ENCODE data around the gene TMED3. TPM values are rescaled to one million over a fixed set of nuclear protein-coding genes. Genes with fewer than 3 reads are reported as not detected.

TMED3 gene
- total and polyA plus RNA-seq, 2 donors (not counting 1 experiment from before 2014, with no cell fraction given): 20.7 to 32.5 TPM

GRCh38 chr15:79311901-79312553 is 1.1 kb downstream of the TMED3 start:
- no peaks in the 10 kb centered on the region for H3K9me3 ChIP-seq (ENCODE audit: control extremely low read depth in 1 of 3, control insufficient read depth in 2 of 3, insufficient read depth in 1 of 3, low read length in 2 of 3)
- peaks cover 5 to 36% of the 10 kb centered on the region in 2 experiments for H3K36me3 ChIP-seq (replicated peaks in 1 of 2; ENCODE audit: control extremely low read depth in 1 of 2, control insufficient read depth in 1 of 2, extremely low read depth in 1 of 2, insufficient read depth in 2 of 2, low read length in 1 of 2)
- DNase-seq (no peak), ATAC-seq (ENCODE audit: low read depth) (no peak)
- no peak overlapping the region for H3K27ac ChIP-seq (ENCODE audit: low read length in 2 of 2)
- H3K9ac ChIP-seq (ENCODE audit: low read length): peak overlapping the region; percentile 95
- Mint-ChIP-seq H3K4me3 (peak overlapping the region; percentile 92), H3K9me3 (ENCODE audit: insufficient read depth) (no peaks in the 10 kb centered on the region), H3K27me3 (peaks cover 7% of the 10 kb centered on the region), H3K27ac (peak overlapping the region; percentile 37), H3K4me1 (peaks cover 27% of the 10 kb centered on the region)
- ChIA-PET POLR2A (no interaction called here), CTCF (interaction anchor here (1.3 kb wide), 1 partner anchor 12 kb away, joined by 4 read pairs; no protein-coding TSS in a partner anchor)
- peaks cover 14 to 22% of the 10 kb centered on the region in 2 donors for H3K4me1 ChIP-seq (ENCODE audit: control insufficient read depth in 2 of 2, insufficient read depth in 2 of 2, low read length in 2 of 2)
- peaks cover 0 to 6% (median 0%) of the 10 kb centered on the region in 4 experiments for H3K27me3 ChIP-seq (replicated peaks in 1 of 4; ENCODE audit: control extremely low read depth in 1 of 4, control insufficient read depth in 3 of 4, insufficient read depth in 4 of 4, low read length in 3 of 4)
- H4K20me1 ChIP-seq (ENCODE audit: control insufficient read depth, insufficient read depth, low read length, poor library complexity, severe bottlenecking): no peaks in the 10 kb centered on the region
- 52% methylated on average over 8 of the region's 8 CpGs for WGBS (ENCODE audit: insufficient coverage)
- H3K4me2 ChIP-seq (replicated peaks; ENCODE audit: low read depth, low read length, poor library complexity, severe bottlenecking): peak overlapping the region; percentile 95
- H3K4me3 ChIP-seq (ENCODE audit: control extremely low read depth in 1 of 5, extremely low read depth in 1 of 5, insufficient read depth in 1 of 5, low read depth in 2 of 5, low read length in 4 of 5): peak overlapping the region; percentile 65 to 93 (median 85)
- peaks cover 33% of the 10 kb centered on the region for H3K79me2 ChIP-seq (ENCODE audit: control insufficient read depth, insufficient read depth, low read length)
- TF ChIP-seq CTCF (IDR thresholded peaks at IDR 0.05) (no peak), EZH2 (IDR thresholded peaks at IDR 0.05; ENCODE audit: borderline replicate concordance, insufficient read depth, low read depth, low read length, poor library complexity, severe bottlenecking) (no peak)
- intact Hi-C loops (cut with micrococcal nuclease): loop anchor here (2.0 to 10.0 kb wide), 2 partner anchors 437 to 841 kb away; partner anchors contain the start of genes FAH and MORF4L1
- H2AFZ ChIP-seq (ENCODE audit: insufficient read depth, low read depth, low read length, poor library complexity, severe bottlenecking): peak overlapping the region; percentile 92

- no peak for TF ChIP-seq CTCF (IDR thresholded peaks at IDR 0.05)
- TF ChIP-seq EZH2 (IDR thresholded peaks at IDR 0.05; ENCODE audit: borderline replicate concordance, insufficient read depth, low read depth, low read length, poor library complexity, severe bottlenecking): no peak
- Mint-ChIP-seq H3K4me3 (peak overlapping the region; percentile 7), H3K4me1 (peaks cover 27% of the 10 kb centered on the region), H3K27ac (no peak overlapping the region), H3K27me3 (no peaks in the 10 kb centered on the region), H3K9me3 (ENCODE audit: insufficient read depth) (no peaks in the 10 kb centered on the region)
- no peak overlapping the region for H3K4me2 ChIP-seq (replicated peaks; ENCODE audit: low read depth, low read length, poor library complexity, severe bottlenecking)
- DNase-seq (no peak), ATAC-seq (ENCODE audit: low read depth) (no peak)
- H3K4me1 ChIP-seq (ENCODE audit: control insufficient read depth in 2 of 2, insufficient read depth in 2 of 2, low read length in 2 of 2): peaks cover 14 to 22% of the 10 kb centered on the region in 2 donors
- H2AFZ ChIP-seq (ENCODE audit: insufficient read depth, low read depth, low read length, poor library complexity, severe bottlenecking): no peak overlapping the region
- intact Hi-C loops (cut with micrococcal nuclease): loop anchor here (10.0 kb wide), 1 partner anchor 439 kb away; the partner anchor contains the start of gene MORF4L1
- H3K4me3 ChIP-seq (ENCODE audit: control extremely low read depth in 1 of 5, extremely low read depth in 1 of 5, insufficient read depth in 1 of 5, low read depth in 2 of 5, low read length in 4 of 5): no peak overlapping the region
- POLR2A ChIA-PET: no interaction called here
- H3K9me3 ChIP-seq (ENCODE audit: control extremely low read depth in 1 of 3, control insufficient read depth in 2 of 3, insufficient read depth in 1 of 3, low read length in 2 of 3): no peaks in the 10 kb centered on the region
- H4K20me1 ChIP-seq (ENCODE audit: control insufficient read depth, insufficient read depth, low read length, poor library complexity, severe bottlenecking): peaks cover 3% of the 10 kb centered on the region
- WGBS (ENCODE audit: insufficient coverage): no CpG with 5 or more reads among the region's 1 CpG
- no peak overlapping the region for H3K9ac ChIP-seq (ENCODE audit: low read length)
- H3K79me2 ChIP-seq (ENCODE audit: control insufficient read depth, insufficient read depth, low read length): peaks cover 33% of the 10 kb centered on the region
- no peaks in the 10 kb centered on the region for H3K27me3 ChIP-seq (replicated peaks in 1 of 4; ENCODE audit: control extremely low read depth in 1 of 4, control insufficient read depth in 3 of 4, insufficient read depth in 4 of 4, low read length in 3 of 4)
- CTCF ChIA-PET: no interaction called here
- no peak overlapping the region for H3K27ac ChIP-seq (ENCODE audit: low read length in 2 of 2)
- H3K36me3 ChIP-seq (replicated peaks in 1 of 2; ENCODE audit: control extremely low read depth in 1 of 2, control insufficient read depth in 1 of 2, extremely low read depth in 1 of 2, insufficient read depth in 2 of 2, low read length in 1 of 2): peaks cover 5 to 57% of the 10 kb centered on the region in 2 experiments
Observed at GRCh38 chr15:79314186-79314585, 3.3 kb downstream of the TMED3 start.

Measured in B cell (primary cell).